OCI-LY7 (cell line): ENCODE results near the gene PXN.

Experiments used
- EZH2phosphoT487 ChIP-seq: fragments of 200-600 bp; sonication (generic); IDR thresholded peaks from 2 replicates; pipeline ENCODE4 v1.6.1; 2018; ENCODE audit warnings: low read depth, borderline replicate concordance, mild to moderate bottlenecking, mixed run types, antibody characterized with exemption, low read length, moderate library complexity, mixed read lengths
- TF ChIP-seq, protein P1 (sequence below): fragments of 200-600 bp; sonication (generic); conservative IDR thresholded peaks from 2 replicates; pipeline ENCODE4 v1.5.1; 2014; ENCODE audit warnings: mild to moderate bottlenecking, antibody characterized with exemption, low read length, moderate library complexity, mixed read lengths

DNA sequence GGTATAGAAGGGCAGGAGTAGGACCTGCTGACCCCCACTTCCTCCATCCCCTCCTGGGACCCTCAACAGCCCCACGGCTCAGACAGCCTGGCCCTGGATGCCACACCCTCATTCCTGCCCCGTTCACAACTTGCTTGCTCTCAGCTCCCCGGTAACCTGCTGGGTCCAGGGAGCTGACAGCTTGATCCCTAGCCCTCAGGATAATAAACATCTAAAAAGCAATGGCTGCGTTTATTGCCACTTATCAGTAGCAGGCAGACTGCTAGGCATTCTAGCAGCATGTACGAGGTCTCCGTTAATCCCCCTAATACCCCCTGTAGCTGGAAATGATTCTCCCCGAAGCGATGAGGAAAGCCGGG, 40.4 kb downstream of the PXN start:
- TF ChIP-seq, protein P1, sequence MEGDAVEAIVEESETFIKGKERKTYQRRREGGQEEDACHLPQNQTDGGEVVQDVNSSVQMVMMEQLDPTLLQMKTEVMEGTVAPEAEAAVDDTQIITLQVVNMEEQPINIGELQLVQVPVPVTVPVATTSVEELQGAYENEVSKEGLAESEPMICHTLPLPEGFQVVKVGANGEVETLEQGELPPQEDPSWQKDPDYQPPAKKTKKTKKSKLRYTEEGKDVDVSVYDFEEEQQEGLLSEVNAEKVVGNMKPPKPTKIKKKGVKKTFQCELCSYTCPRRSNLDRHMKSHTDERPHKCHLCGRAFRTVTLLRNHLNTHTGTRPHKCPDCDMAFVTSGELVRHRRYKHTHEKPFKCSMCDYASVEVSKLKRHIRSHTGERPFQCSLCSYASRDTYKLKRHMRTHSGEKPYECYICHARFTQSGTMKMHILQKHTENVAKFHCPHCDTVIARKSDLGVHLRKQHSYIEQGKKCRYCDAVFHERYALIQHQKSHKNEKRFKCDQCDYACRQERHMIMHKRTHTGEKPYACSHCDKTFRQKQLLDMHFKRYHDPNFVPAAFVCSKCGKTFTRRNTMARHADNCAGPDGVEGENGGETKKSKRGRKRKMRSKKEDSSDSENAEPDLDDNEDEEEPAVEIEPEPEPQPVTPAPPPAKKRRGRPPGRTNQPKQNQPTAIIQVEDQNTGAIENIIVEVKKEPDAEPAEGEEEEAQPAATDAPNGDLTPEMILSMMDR: no peak
- no peak for TF ChIP-seq EZH2phosphoT487
